ENCODE data around the gene NEK1. TPM values are rescaled to one million over a fixed set of nuclear protein-coding genes. Genes with fewer than 3 reads are reported as not detected.

Gene NEK1
- total RNA-seq, 1 donor from 2014 or later, result 6.9 TPM

GRCh38 chr4:169416997-169417396, 195.4 kb downstream of the NEK1 start:
- no peak for ATAC-seq

- ATAC-seq, result no peak
These were observed 195.9 kb downstream of the NEK1 start for GRCh38 chr4:169416461-169416860.

GRCh38 chr4:169414913-169415312, 197.5 kb downstream of the NEK1 start:
- no peak for ATAC-seq

- peak; percentile 93 for ATAC-seq
These were observed 200.3 kb downstream of the NEK1 start for GRCh38 chr4:169412046-169412445.

- ATAC-seq, result peak; percentile 49
These were observed 201.3 kb downstream of the NEK1 start for GRCh38 chr4:169410839-169411770.

- ATAC-seq, result no peak
These were observed 205.1 kb downstream of the NEK1 start for GRCh38 chr4:169407217-169407845.

- ATAC-seq, result peak; percentile 98
These were observed 207.4 kb downstream of the NEK1 start for GRCh38 chr4:169404960-169405359.

- no peak for ATAC-seq
These were observed 211.6 kb downstream of the NEK1 start for GRCh38 chr4:169400832-169401231.

GRCh38 chr4:169399976-169400767, 212.2 kb downstream of the NEK1 start:
- ATAC-seq, result no peak

- peak; percentile 29 for ATAC-seq
These were observed 214.1 kb downstream of the NEK1 start for GRCh38 chr4:169398316-169398715.

- peak; percentile 51 for ATAC-seq
These were observed 214.6 kb downstream of the NEK1 start for GRCh38 chr4:169397762-169398161.

GRCh38 chr4:169385376-169385775, 227.0 kb downstream of the NEK1 start:
- no peak for ATAC-seq

GRCh38 chr4:169384779-169385178, 227.6 kb downstream of the NEK1 start:
- ATAC-seq, result no peak

- no peak for ATAC-seq
These were observed 228.7 kb downstream of the NEK1 start for GRCh38 chr4:169383724-169384123.

GRCh38 chr4:169379688-169380087, 232.7 kb downstream of the NEK1 start:
- ATAC-seq, result no peak

GRCh38 chr4:169377367-169377766, 235.0 kb downstream of the NEK1 start:
- no peak for ATAC-seq

GRCh38 chr4:169376421-169376820, 236.0 kb downstream of the NEK1 start:
- ATAC-seq, result no peak

GRCh38 chr4:169372791-169373190, 239.6 kb downstream of the NEK1 start:
- ATAC-seq, result no peak

GRCh38 chr4:169369634-169370033, 242.7 kb downstream of the NEK1 start:
- ATAC-seq, result no peak

GRCh38 chr4:169367826-169368225, 244.6 kb downstream of the NEK1 start:
- no peak for ATAC-seq

GRCh38 chr4:169366821-169367220, 245.6 kb downstream of the NEK1 start:
- no peak for ATAC-seq

GRCh38 chr4:169362607-169363006, 249.8 kb downstream of the NEK1 start:
- ATAC-seq, result no peak

- ATAC-seq, result no peak
These were observed 250.6 kb downstream of the NEK1 start for GRCh38 chr4:169361756-169362155.

Measured in esophagus mucosa (tissue), 1 donor.